Small intestine (tissue), 7 donors: Measurements from ENCODE around the gene LAIR1. TPM values are rescaled to one million over a fixed set of nuclear protein-coding genes. Genes with fewer than 3 reads are reported as not detected.
A peak's percentile ranks its signal among the peaks of the same experiment; 100 is the strongest.
"Not testable (repeated sequence)": the region's sequence is repeated elsewhere in the genome, so short reads cannot be mapped to it uniquely, and the experiment has no call there.

ENCODE experiments used
- DNase-seq, 2 donors: peaks; one replicate each; pipeline versions ENCODE4 v3.0.0 to v3.0.0-alpha.2; 2013
- FAIRE-seq: peaks from 2 replicates; lab custom pipeline; 2012; peaks lifted over from hg19 to GRCh38; lab: Jason Lieb, UNC
- H3K27ac ChIP-seq, 3 donors: one replicate each; pipeline ENCODE4 v1.5.1; 2013; ENCODE audit warnings: low read length in 2 of 3, mild to moderate bottlenecking in 2 of 3, control low read depth in 1 of 3, inconsistent platforms in 1 of 3, low read depth in 1 of 3, moderate library complexity in 1 of 3
- H3K27me3 ChIP-seq, 3 donors: one replicate each; pipeline ENCODE4 v1.6.1; 2013; ENCODE audit warnings: low read length in 3 of 3, inconsistent platforms in 1 of 3; ENCODE audit not compliant: control insufficient read depth in 3 of 3, insufficient read depth in 3 of 3
- H3K36me3 ChIP-seq, 3 donors: one replicate each; pipeline ENCODE4 v1.6.1; 2013; ENCODE audit warnings: low read length in 3 of 3, inconsistent platforms in 1 of 3, low read depth in 1 of 3, mild to moderate bottlenecking in 1 of 3, moderate library complexity in 1 of 3; ENCODE audit not compliant: control insufficient read depth in 3 of 3, insufficient read depth in 2 of 3
- H3K4me1 ChIP-seq, 3 donors: one replicate each; pipeline ENCODE4 v1.6.1; 2013; ENCODE audit warnings: low read length in 2 of 3, inconsistent platforms in 1 of 3, low read depth in 1 of 3, mild to moderate bottlenecking in 1 of 3, moderate library complexity in 1 of 3; ENCODE audit not compliant: control insufficient read depth in 3 of 3, insufficient read depth in 2 of 3
- H3K4me3 ChIP-seq, 3 donors: one replicate each; pipeline ENCODE4 v1.5.1; 2013; ENCODE audit warnings: low read length in 3 of 3, control low read depth in 1 of 3, inconsistent platforms in 1 of 3, low read depth in 1 of 3, mild to moderate bottlenecking in 1 of 3, moderate library complexity in 1 of 3
- H3K9me3 ChIP-seq, 2 donors: one replicate each; pipeline ENCODE4 v1.6.1; 2013; ENCODE audit warnings: low read depth in 1 of 2, low read length in 1 of 2; ENCODE audit not compliant: control insufficient read depth in 2 of 2, insufficient read depth in 1 of 2
- WGBS, 3 donors: extraction: QIAGEN DNeasy Blood & Tissue Kit; methylation state at CpG; one replicate each; pipeline ENCODE4 v1.1.7; 2013; 5-methylcytosine and 5-hydroxymethylcytosine counted together
- polyA plus RNA-seq, 4 donors: library from polyadenylated mRNA; stranded (reverse) in 3 of 4; unstranded in 1 of 4; fragments of 200-250 nt in 3 of 4; fragments of 120-200 nt in 1 of 4; gene quantifications; one replicate each; pipeline versions ENCODE4 v1.2.1 to v1.2.3, GENCODE V29; 2013
- donor health status: healthy with polysubstance abuse.
- donor health status: control.
- donor health status: control.
- donor health status: Bipolar disorder and iron deficiency.
- donor health status: healthy.

The LAIR1 gene
- polyA plus RNA-seq, 4 donors: 2.2 to 10.9 (median 8.9) TPM

GRCh38 chr19:54335164-54335563 is 29.6 kb downstream of the LAIR1 start:
- no peak for DNase-seq
- no peak for FAIRE-seq
- no peaks in the 10 kb centered on the region for H3K9me3 ChIP-seq
- no peak overlapping the region for H3K27ac ChIP-seq
- H3K27me3 ChIP-seq: peaks cover 0 to 2% (median 0%) of the 10 kb centered on the region in 3 donors
- WGBS, 3 donors: 42 to 52% (median 42%) methylated on average over 5 of the region's 5 CpGs
- H3K4me1 ChIP-seq: no peaks in the 10 kb centered on the region
- no peaks in the 10 kb centered on the region for H3K36me3 ChIP-seq
- no peak overlapping the region for H3K4me3 ChIP-seq

DNA sequence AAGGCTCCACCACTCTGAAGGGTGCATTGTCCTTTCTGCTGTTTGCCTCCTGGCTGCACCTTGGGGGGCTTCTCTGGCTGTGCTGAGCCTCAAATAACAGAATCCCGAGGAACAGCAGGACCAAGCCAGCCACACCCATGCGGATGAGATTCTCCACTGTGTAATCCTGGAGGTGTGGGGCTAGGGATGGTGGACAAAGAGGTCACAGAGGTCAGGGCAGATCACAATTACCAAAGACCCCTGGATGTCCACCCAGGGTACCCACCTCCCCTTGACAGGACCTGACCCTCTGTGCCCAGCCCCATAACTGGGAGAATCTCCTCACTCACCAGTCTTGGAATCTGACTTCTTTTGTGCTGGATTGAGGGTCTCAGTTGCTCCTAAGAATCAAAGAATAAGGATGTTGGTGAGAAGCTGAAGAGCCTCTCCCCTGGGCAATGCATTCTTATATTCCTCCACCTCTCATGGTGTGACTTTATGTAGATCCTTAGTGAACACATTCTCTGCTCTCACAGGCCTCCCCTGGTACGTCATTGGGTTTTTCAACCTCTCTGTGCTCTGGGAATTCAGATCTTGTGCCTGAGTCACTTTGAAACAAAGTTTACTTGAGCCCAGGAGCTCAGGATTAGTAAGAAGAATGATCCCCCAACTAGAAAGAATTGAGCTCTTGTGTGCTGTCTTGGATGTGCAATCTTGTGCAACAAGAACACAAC is 31.0 kb downstream of the LAIR1 start:
- Histone ChIP-seq H3K4me1 (no peaks in the 10 kb centered on the region), H3K9me3 (no peaks in the 10 kb centered on the region), H3K27ac (no peak overlapping the region), H3K27me3 (peaks cover 0 to 2% (median 0%) of the 10 kb centered on the region in 3 donors), H3K4me3 (no peak overlapping the region), H3K36me3 (no peaks in the 10 kb centered on the region)
- 64 to 72% (median 70%) methylated on average over 3 of the region's 3 CpGs for WGBS, 3 donors
- DNase-seq (no peak), FAIRE-seq (no peak)

DNA sequence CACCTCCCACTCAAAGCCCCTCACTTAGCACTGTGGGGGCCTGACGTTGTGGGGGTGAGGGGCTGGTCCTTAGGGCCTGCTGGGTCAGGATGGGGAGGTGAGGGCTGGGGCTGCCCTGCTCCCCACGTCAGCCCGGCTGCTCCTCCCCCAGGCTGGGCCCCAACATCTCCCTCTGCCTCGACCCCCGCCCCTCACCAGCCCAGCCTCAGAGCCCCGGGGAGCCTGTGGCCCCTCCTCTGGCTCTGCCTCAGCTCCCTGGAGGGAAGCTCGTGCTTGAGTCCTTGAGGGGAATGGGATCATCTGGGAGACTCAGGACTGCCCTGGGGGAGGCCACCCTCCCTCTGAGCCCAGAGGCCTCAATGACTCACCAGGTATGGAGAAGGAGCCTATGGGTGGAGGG is 32.6 kb downstream of the LAIR1 start:
- H3K4me1 ChIP-seq: no peaks in the 10 kb centered on the region
- H3K27ac ChIP-seq: no peak overlapping the region
- H3K27me3 ChIP-seq: peaks cover 0 to 2% (median 0%) of the 10 kb centered on the region in 3 donors
- 54 to 64% (median 56%) methylated on average over 7 of the region's 7 CpGs for WGBS, 3 donors
- no peaks in the 10 kb centered on the region for H3K36me3 ChIP-seq
- DNase-seq (no peak), FAIRE-seq (no peak)
- no peaks in the 10 kb centered on the region for H3K9me3 ChIP-seq
- no peak overlapping the region for H3K4me3 ChIP-seq

DNA sequence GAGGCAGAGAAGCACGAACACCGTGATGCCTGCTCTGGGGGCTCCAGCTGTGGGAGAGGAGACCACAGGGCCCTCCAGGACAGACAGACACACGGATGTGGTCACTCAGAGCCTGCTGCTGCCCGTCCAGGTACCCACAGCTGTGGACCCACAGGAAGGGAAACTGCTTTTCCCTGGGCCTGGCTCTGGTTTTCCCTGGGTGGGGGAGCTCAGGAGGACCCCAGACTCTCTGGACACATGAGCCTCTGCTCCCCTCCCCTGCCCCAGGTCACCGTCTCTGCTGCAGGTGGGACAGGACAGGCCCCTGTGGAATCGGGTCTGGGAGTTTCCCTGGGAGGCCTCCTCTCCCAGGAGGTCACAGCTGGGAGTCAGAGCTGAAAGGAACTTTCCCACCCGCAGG is 33.1 kb downstream of the LAIR1 start:
- no peak overlapping the region for H3K27ac ChIP-seq
- no peak overlapping the region for H3K4me3 ChIP-seq
- no peaks in the 10 kb centered on the region for H3K4me1 ChIP-seq
- no peaks in the 10 kb centered on the region for H3K36me3 ChIP-seq
- DNase-seq: no peak
- no peak for FAIRE-seq
- H3K27me3 ChIP-seq: peaks cover 0 to 2% (median 0%) of the 10 kb centered on the region in 3 donors
- H3K9me3 ChIP-seq: no peaks in the 10 kb centered on the region
- 64 to 73% (median 65%) methylated on average over 6 to 7 of the region's 7 CpGs for WGBS, 3 donors

- 75 to 84% (median 82%) methylated on average over 14 of the region's 14 CpGs for WGBS, 3 donors
- peaks cover 0 to 2% (median 0%) of the 10 kb centered on the region in 3 donors for H3K27me3 ChIP-seq
- H3K27ac ChIP-seq: no peak overlapping the region
- no peaks in the 10 kb centered on the region for H3K36me3 ChIP-seq
- H3K9me3 ChIP-seq: no peaks in the 10 kb centered on the region
- FAIRE-seq: no peak
- H3K4me3 ChIP-seq: no peak overlapping the region
- no peak for DNase-seq
- H3K4me1 ChIP-seq: no peaks in the 10 kb centered on the region
These were observed 35.1 kb downstream of the LAIR1 start for GRCh38 chr19:54329476-54330165.

DNA sequence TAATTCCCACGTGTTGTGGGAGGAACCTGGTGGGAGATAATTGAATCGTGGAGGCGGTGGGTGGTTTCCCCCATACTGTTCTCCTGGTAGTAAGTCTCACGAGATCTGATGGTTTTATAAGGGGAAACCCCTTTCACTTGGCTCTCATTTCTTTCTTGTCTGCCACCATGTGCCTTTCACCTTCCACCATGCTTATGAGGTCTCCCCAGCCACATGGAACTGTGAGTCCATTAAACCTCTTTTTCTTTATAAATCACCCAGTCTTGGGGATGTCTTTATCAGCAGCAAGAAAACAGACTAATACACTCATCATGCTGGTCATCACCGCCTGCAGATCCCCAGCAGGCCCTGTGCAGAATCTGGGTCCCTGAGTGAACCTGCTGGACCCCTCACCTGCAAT is 36.0 kb downstream of the LAIR1 start:
- not testable (repeated sequence) for H3K27me3 ChIP-seq, H3K4me3 ChIP-seq, H3K4me1 ChIP-seq, H3K27ac ChIP-seq, H3K36me3 ChIP-seq, FAIRE-seq, DNase-seq, H3K9me3 ChIP-seq
- WGBS, 3 donors: 69 to 71% (median 71%) methylated on average over 5 of the region's 5 CpGs

- no peak overlapping the region for H3K27ac ChIP-seq
- DNase-seq (no peak), FAIRE-seq (no peak)
- H3K27me3 ChIP-seq: peaks cover 0 to 2% (median 0%) of the 10 kb centered on the region in 3 donors
- no peaks in the 10 kb centered on the region for H3K36me3 ChIP-seq
- no peak overlapping the region for H3K4me3 ChIP-seq
- no peaks in the 10 kb centered on the region for H3K4me1 ChIP-seq
- WGBS, 3 donors: 68 to 73% (median 69%) methylated on average over 5 of the region's 5 CpGs
- H3K9me3 ChIP-seq: no peaks in the 10 kb centered on the region
These were observed 39.1 kb downstream of the LAIR1 start for GRCh38 chr19:54325631-54326030.

DNA sequence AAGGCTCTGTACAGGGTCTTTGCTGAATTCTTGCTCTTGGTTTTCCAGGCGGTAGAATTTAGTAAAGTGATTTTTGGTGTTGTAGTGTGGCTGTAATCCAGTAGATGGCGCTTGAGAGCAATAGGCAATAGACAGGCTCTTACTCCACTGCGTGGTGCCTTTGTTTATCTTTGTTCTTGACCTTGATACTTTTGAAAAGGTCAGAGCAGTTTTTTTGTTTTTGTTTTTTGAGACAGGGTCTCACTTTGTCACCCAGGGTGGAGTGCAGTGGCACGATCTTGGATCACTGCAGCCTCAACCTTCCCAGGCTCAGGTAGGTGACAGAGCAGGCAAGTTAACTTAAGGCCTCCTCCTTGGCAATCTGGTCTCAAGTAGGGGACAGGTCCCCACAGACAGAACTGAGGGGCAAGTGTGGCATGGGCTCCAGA is 39.5 kb downstream of the LAIR1 start:
- WGBS, 3 donors: 0 to 4% (median 4%) methylated on average over 4 of the region's 4 CpGs
- peak; percentile 35 to 43 for DNase-seq
- H3K36me3 ChIP-seq: no peaks in the 10 kb centered on the region
- H3K4me3 ChIP-seq: no peak overlapping the region
- no peak for FAIRE-seq
- H3K9me3 ChIP-seq: no peaks in the 10 kb centered on the region
- H3K4me1 ChIP-seq: no peaks in the 10 kb centered on the region
- no peak overlapping the region for H3K27ac ChIP-seq
- peaks cover 0 to 2% (median 0%) of the 10 kb centered on the region in 3 donors for H3K27me3 ChIP-seq
